ENCODE results near the gene MPHOSPH10. TPM values are rescaled to one million over a fixed set of nuclear protein-coding genes. Genes with fewer than 3 reads are reported as not detected.
"Not testable (repeated sequence)": the region's sequence is repeated elsewhere in the genome, so short reads cannot be mapped to it uniquely, and the experiment has no call there.

MPHOSPH10 gene
- total RNA-seq, 1 donor from 2014 or later: 23.0 TPM

DNA sequence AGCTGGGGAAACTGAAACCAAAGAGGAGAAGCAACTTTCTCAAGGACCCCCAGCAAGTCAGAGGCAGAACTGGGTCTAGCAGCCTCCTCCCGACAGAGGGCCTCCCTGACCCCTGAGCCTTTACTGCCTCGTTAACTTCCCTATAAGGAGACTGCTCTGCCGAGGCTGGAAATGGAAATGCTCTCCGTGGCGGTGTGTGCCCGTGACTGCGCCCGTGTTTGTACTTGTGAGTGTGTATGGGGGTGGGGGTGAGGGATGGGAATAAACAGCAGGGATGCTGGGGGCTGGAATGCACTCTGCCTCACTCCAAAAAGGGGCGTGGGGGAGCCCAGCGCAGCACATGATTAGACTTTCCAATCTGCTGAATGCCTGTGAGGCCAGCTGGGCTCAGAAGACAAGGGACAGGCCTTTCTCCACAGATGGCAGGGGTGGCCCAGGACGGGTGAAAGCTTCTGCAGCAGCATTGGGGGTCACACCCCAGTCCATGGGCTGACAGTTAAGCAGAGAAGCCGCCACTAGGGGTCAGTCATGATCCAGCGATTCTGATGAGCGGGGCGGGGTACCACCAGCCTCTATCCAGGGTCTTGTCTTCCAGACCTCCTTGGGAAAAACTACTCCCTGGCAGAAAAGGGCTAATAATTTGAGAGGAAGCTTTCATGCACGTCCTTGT is 26.8 kb downstream of the MPHOSPH10 start:
- DNase-seq (ENCODE audit: low spot score in 2 of 2): no peak
- Histone ChIP-seq H3K27ac (no peak overlapping the region), H3K4me1 (no peaks in the 10 kb centered on the region), H3K4me3 (peak overlapping the region in 1 of 2 donors; percentile 31), H3K9me3 (no peaks in the 10 kb centered on the region), H3K27me3 (no peaks in the 10 kb centered on the region), H3K36me3 (no peaks in the 10 kb centered on the region)
- TF ChIP-seq, protein P1, sequence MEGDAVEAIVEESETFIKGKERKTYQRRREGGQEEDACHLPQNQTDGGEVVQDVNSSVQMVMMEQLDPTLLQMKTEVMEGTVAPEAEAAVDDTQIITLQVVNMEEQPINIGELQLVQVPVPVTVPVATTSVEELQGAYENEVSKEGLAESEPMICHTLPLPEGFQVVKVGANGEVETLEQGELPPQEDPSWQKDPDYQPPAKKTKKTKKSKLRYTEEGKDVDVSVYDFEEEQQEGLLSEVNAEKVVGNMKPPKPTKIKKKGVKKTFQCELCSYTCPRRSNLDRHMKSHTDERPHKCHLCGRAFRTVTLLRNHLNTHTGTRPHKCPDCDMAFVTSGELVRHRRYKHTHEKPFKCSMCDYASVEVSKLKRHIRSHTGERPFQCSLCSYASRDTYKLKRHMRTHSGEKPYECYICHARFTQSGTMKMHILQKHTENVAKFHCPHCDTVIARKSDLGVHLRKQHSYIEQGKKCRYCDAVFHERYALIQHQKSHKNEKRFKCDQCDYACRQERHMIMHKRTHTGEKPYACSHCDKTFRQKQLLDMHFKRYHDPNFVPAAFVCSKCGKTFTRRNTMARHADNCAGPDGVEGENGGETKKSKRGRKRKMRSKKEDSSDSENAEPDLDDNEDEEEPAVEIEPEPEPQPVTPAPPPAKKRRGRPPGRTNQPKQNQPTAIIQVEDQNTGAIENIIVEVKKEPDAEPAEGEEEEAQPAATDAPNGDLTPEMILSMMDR (IDR thresholded peaks at IDR 0.05): peak; percentile 38 to 60 (median 39)
- intact Hi-C loops (cut with DNase I): no loop called here

DNA sequence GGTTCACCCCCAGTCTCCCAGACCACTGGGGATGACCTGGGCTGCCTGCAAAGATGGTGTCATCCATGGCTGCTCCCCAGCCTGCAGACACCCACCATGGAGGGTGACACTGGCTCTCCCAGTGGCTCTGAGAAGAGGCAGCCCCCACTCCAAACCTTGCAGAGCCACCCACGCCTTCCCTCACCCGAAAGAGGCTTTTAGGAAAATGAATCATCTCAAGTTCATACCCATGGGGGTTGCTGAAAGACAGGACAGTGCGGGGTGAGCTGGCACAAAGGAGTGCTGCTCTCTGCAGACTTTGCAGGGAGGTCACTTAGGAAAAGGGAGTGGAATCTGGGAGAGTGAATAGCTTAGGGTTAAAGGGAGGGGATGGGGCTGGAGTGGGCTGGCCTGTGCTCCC is 36.4 kb downstream of the MPHOSPH10 start:
- Histone ChIP-seq H3K9me3 (no peaks in the 10 kb centered on the region), H3K36me3 (no peaks in the 10 kb centered on the region), H3K27ac (no peak overlapping the region), H3K4me1 (no peaks in the 10 kb centered on the region), H3K27me3 (no peaks in the 10 kb centered on the region), H3K4me3 (no peak overlapping the region)
- intact Hi-C loops (cut with DNase I): no loop called here
- DNase-seq (ENCODE audit: low spot score in 2 of 2): no peak
- TF ChIP-seq, protein P1 (IDR thresholded peaks at IDR 0.05): no peak

DNA sequence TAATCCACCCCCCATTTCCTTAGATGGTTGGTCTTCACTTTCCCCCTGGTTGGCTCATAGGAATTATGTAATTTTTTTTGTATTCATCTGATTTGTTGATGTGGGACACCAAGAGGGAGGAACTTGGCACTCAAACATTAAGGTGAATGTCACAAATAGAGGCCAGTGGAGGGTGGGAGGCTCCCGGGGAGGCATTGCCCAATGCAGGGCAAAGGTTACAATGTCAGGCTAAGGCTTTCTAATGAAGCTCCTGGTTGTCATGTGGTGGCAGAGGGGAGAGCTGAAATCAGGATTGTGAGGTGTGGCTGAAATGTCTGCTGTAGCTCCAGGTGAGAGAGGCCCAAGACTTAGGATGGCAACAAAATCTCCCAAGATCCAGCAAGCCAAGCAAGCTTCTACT is 42.7 kb downstream of the MPHOSPH10 start:
- Histone ChIP-seq H3K4me3 (no peak overlapping the region), H3K27me3 (no peaks in the 10 kb centered on the region), H3K4me1 (no peaks in the 10 kb centered on the region), H3K27ac (no peak overlapping the region), H3K9me3 (no peaks in the 10 kb centered on the region), H3K36me3 (no peaks in the 10 kb centered on the region)
- TF ChIP-seq, protein P1 (IDR thresholded peaks at IDR 0.05): no peak
- no peak for DNase-seq (ENCODE audit: low spot score in 2 of 2)
- intact Hi-C loops (cut with DNase I): no loop called here

DNA sequence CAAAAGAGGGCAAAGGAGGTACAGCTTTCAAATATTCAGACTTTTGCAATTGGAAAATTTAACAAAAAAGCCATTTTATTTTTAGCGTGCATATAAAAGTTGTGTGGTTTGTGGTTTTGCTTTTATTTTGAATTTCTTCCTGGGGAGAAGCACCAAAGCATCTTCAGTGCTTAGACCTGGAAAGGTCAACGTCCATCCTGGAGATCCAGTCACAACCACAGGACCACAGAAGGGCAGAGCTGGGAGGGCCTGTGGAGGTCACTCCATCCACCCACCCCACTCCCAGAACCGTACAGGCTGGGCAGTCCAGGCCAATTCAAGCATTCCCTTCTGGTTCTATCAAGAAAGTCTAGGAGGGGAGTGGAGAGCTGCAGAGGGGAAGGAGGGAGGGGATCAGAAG is 43.8 kb downstream of the MPHOSPH10 start:
- Histone ChIP-seq H3K4me1 (no peaks in the 10 kb centered on the region), H3K4me3 (no peak overlapping the region), H3K9me3 (no peaks in the 10 kb centered on the region), H3K27me3 (no peaks in the 10 kb centered on the region), H3K27ac (no peak overlapping the region), H3K36me3 (no peaks in the 10 kb centered on the region)
- DNase-seq (ENCODE audit: low spot score in 2 of 2): no peak
- TF ChIP-seq, protein P1 (IDR thresholded peaks at IDR 0.05): no peak
- intact Hi-C loops (cut with DNase I): no loop called here

DNA sequence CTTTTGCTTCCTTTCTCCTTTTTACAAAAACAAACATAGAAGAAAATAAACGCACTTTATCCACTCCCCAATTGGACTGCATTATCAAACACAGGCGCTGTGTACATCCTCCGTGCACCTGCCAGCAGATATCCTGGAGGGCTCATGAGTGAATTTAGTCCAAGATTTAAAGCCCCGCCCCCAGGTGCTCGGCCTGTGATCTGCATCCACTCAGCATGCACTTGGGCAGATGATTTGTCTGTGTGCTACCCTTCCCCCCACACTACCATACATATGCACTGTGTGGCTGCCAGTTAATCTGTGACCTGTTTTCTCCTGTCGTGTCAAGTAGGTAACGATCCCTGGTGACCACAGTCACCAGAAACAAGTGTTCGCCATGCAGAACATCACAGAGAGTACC is 48.4 kb downstream of the MPHOSPH10 start:
- H3K9me3 ChIP-seq; DNase-seq (ENCODE audit: low spot score in 2 of 2); H3K4me1 ChIP-seq; H3K36me3 ChIP-seq; H3K4me3 ChIP-seq; H3K27me3 ChIP-seq; H3K27ac ChIP-seq; intact Hi-C loops (cut with DNase I): not testable (repeated sequence)

DNA sequence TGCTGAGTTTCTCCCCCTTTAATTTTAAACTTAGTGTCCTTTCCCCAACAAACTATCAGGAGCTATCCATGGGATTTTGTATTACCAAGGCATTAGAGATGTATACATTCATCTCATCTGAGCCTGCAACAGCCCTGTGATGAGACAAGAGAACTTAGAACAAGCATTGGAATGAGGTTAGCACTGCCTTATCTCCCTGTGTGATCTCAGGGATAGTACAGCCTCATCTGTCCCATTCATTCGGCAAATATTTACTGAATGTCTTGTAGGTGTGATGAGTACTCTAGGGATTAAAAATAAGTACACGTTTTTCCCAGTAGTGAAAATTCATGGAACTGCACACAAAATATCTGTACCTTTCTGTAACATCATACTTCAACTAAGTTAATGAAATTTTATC is 50.9 kb downstream of the MPHOSPH10 start:
- intact Hi-C loops (cut with DNase I): no loop called here
- no peak overlapping the region for H3K4me3 ChIP-seq
- H3K36me3 ChIP-seq: no peaks in the 10 kb centered on the region
- no peaks in the 10 kb centered on the region for H3K4me1 ChIP-seq
- H3K9me3 ChIP-seq: no peaks in the 10 kb centered on the region
- DNase-seq (ENCODE audit: low spot score in 2 of 2): no peak
- no peaks in the 10 kb centered on the region for H3K27me3 ChIP-seq
- H3K27ac ChIP-seq: no peak overlapping the region
- TF ChIP-seq, protein P1 (IDR thresholded peaks at IDR 0.05): no peak

DNA sequence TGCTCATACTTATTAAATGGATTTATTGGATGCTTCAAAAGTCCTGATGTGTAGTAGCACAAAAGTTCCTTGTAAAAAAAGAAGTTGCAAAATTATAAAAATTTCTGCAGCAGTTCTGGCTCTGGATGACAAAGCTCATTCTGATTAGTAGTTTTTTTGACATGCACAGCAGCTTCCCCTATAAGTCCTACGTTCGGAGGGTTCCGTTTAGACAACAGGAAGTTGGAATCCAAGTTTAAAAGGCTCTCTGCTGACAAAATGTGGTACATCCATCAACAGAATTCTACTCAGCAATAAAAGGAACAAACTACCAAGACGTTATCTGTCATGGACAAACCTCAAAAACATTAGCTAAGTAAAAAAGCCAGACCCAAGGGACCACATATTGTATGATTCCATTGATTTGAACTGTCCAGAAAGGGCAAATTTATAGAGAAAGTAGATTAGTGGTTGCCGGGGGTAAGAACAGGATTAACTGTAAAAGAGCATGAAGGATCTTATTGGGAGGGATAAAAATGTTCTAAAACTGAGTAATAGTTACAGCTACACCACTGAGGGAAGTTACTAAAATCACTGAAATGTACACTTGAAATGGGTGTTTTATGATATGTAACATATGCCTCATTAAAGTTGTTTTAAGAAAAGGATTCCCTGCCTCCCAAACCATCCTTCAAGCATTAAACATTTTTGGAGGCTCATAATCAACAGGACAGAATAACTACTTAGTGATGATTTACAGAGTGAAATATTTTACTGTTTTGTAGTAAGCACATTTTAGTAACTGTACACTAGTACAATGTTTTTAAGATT is 53.1 kb downstream of the MPHOSPH10 start:
- DNase-seq (ENCODE audit: low spot score in 2 of 2); H3K4me1 ChIP-seq; H3K4me3 ChIP-seq; intact Hi-C loops (cut with DNase I); H3K36me3 ChIP-seq; H3K27ac ChIP-seq; H3K27me3 ChIP-seq; H3K9me3 ChIP-seq: not testable (repeated sequence)
